ENCODE results near the gene SLC5A4.
"Not testable (repeated sequence)": the region's sequence is repeated elsewhere in the genome, so short reads cannot be mapped to it uniquely, and the experiment has no call there.

SLC5A4 gene

DNA sequence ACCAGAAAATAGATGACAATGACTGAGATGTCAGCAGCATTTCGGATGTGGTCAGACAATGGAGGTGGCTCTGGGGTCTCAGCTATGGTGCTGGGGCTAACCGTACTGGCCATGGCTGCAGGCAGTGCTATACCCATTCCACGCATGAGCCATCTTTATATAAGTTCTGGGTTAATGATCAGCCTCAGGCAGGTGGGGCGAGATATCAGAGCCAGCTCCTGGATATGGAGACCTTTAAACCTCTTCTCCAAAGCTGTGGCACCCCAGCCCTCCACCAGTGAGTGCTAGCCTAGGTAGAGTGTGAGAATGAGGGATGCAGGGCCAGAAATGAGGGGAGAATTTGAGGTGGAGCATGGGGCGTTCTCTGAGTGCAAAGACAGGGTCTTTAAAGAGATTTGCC, at the start of gene SLC5A4:
Gene SLC5A4 (minus strand): TSS at position 131 of the 400 bp plus-strand sequence. CDS start 18 bp downstream, at position 113.
- DNase-seq: no peak

DNA sequence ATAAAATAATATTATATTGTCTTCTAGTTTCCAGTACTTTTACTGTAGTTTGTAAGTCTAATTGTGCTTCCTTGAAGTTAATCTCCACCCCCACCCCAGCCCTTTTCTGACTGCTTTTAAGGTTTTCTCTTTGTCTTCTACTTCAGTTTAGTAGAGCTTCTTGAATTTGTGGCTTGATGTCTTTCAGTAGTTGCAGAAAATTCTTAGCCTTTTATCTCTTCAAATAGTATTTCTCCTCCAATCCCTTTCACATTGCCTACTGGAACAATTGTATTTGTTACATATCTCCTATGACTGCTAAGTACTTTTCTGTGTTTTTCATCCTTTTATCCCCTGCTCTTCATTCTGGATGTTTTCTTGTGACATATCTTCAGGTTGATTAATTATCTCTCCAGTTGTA, 38.8 kb upstream of the SLC5A4 start:
- not testable (repeated sequence) for DNase-seq

DNA sequence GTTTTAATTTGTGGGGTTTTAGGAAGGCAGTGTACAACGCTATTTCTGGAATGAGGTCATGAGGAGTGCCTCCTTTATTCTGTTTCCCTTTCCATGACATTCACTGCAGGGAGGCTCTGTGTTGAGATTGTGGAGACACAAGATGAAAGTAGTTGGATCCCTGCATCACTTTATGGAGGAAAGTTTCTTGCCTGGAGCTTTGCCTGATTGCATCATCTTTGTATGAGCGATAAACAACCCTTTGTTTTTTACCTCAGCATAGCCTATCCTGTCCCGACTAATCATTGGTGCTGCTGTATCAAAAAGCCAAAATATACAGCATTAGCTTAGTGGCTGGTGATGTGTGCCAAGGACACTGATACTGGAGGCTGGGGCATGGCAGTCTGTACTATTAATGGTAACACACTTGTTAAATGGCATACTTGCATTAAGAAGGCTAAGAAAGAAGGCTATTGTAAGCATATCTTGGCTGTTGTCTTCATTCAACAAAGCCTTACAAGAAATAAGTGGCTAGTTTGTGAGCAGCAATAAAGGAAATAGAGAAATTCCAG, 31.2 kb upstream of the SLC5A4 start:
- DNase-seq: no peak

DNA sequence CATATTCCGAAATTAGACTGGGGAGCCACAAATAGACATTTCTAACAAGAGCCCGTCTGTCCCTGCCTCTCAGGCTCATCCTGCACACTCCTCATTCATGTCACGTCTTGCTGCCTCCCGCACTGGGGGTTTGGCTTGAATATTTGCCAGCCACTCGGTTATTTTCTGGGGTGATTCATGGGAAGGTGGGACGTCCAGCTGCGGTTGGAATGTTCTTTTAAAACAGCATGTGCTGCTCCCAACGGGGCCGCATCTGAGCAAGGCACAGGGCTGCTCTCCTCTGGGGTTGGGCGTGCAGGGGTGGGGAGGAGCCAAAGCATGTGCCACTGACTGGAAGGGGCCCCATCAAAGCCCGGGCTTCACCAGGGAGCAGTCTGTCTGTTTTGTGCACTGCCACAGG, 25.9 kb upstream of the SLC5A4 start:
- no peak for DNase-seq

DNA sequence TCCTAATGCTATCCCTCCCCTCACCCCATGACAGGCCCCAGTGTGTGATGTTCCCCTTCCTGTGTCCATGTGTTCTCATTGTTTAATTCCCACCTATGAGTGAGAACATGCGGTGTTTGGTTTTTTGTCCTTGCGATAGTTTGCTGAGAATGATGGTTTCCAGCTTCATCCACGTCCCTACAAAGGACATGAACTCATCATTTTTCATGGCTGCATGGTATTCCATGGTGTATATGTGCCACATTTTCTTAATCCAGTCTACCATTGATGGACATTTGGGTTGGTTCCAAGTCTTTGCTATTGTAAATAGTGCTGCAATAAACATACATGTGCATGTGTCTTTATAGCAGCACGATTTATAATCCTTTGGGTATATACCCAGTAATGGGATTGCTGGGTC, 20.2 kb upstream of the SLC5A4 start:
- not testable (repeated sequence) for DNase-seq

DNA sequence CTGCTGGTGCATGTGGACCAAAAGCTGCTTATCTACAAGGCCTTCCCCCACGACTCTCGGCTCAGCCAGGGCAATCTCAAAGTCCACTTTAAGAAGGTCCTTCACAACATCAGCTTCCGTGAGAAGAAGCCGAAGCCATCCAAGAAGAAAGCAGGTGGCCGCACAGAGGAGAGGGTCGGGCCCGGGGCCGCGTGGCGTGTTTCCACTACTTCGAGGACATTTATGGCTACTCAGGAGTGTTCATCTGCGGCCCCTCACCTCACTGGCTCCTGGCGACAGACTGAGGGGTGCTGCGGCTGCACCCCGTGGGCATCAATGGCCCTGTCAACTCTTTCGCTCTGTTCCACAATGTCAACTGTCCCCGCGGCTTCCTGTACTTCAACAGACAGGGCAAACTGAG, 16.2 kb upstream of the SLC5A4 start:
- DNase-seq: peak in 1 of 2 experiments; percentile 0

DNA sequence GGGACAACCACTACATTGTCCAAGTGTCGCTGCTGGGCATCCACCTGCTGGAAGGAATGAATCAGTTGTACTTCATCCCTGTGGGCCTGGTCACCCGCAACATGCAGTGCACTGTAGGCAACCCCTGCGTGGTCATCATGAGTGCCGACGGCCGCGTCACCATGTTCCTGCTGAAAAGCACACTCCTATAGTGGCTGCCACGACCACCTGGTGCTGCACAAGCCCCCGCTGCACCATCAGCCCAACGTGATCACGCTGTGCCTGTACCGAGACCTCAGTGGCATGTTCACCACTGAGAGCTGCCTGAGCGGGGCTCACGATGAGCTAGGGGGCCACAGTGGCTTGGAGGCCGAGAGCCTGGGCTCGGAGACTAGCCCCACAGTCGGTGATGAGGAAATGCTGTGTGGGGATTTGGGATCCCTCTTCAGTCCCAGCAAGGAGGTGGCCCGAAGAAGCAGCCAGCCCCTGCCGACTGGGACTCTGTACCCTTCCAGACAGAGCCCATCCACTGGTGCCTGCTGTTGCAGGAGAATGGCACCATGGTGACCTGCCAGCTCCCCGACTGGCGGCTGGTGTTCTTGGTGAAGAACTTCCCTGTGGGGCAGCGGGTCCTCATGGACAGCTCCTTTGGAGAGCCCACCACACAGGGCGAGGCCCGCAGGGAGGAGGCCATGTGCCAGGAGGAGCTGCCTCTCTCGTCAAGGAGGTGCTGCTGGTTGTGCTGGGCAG, 15.7 kb upstream of the SLC5A4 start:
- no peak for DNase-seq

DNA sequence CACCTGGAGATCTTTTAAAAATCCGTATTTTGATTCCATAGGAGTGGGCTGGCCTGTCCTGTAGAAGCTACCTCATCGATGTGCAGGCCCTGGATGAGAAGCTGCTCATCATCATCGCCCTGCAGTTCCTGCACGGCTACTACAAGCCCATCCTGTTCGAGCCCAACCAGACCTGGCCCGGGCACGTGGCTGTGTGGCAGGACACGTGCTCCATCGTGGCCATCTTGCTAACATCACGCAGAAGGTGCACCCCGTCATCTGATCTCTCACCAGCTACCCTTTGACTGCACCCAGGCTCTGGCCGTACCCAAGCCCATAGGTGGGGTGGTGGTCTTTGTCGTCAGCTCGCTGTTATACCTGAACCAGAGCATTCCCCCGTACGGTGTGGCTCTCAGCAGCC, 14.2 kb upstream of the SLC5A4 start:
- no peak for DNase-seq

DNA sequence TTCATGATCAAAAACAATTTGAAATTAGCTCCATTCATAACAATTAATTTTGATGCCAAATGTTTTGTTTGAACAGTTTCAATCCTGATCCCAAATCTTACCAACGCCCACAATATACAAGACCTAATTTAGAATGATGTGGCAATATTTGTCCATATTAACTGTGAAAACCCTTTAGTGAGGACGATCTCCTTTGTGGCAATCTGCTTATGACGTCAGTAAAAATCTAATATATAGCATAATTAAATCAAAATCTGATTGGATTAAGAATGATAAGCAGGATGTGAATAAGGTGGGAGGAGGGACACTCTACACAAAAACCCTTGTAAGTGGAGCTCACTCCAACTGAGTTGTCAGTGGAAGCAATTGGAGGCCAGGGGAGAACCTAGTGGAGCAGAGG, 11.9 kb upstream of the SLC5A4 start:
- no peak for DNase-seq

DNA sequence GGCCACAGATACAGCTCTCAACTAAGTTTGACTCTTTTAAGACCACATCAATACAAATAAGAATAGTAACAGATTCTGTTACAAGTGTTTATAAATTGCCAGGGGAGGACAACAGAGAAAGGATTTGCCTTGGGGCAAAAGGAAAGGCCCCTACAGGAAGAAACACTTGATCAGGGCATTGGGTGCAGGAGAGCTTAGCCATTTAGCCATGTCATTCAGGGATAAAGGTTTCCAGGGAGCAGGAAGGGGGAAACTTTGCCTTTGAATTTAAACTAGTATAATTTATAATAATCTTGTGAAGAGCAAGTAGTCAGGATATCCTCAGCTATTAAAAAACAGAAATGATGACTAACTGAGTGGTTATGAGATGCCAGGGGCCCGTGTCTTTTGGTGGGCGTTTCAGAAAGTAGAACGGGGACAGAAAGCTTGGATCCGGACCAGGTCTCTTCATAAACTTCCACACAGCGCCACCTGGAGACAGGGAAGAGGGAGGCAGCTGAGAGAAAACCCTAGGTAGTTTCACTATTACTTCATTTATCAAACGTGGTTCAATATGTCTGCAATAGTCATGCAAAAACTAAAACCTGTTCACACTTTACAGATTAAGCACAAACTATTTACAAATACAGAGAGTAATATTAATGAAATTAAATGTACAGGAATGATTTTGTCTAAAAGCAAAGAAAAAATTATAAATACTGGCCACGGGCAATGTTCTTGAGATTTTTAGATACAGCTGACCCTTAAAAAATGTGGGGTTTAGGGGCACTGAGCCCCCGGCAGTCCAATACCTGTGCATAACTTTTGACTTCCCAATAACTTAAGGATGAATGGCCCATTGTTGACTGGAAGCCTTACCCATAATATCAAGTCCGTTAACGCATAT, 11.0 kb upstream of the SLC5A4 start:
- DNase-seq: peak; percentile 53 to 64

DNA sequence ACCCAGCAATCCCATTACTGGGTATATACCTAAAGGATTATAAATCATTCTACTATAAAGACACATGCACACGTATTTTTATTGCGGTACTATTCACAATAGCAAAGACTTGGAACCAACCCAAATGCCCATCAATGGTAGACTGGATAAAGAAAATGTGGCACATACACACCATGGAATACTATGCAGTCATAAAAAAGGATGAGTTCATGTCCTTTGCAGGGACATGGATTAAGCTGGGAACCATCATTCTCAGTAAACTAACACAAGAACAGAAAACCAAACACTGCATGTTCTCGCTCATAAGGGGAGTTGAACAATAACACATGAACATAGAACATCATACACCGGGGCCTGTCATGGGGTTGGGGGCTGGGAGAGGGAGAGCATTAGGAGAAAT, 8.5 kb upstream of the SLC5A4 start:
- DNase-seq: not testable (repeated sequence)

DNA sequence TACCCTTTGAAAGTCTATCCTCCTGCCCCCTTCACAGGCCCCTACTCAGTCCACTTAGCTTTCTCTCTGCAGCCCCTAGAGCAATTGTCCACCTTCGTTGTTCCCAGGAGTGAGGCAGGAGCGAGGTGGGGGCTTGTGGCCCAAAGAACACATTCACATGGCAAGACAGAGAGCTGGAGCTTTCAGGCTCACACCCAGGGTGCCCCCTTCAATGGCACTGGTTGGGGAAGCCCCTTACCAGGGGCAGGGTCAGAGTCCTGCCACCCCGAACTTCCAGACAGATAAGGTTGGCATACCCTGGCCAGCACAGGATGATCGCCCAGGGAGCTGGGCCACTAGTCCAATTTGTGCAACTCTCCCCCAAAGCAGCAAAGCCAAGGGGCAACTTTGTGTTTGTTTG, 6.2 kb upstream of the SLC5A4 start:
- no peak for DNase-seq

DNA sequence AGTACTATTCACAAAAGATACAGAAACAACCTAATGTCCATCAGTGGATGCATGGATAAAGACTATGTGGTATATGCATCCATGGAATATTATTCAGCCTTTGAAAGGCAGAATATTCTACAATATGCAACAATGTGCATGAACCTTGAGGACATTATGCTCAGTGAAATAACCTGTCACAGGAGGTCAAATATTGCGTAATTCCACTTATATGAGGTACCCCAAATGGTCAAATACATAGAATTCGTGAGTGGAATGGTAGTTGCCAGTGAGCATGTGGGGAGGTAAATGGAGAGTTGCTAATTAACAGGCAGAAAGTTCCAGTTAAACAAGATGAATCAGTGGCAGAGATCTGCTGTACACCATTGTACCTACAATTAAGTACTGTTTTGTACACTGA, 3.6 kb upstream of the SLC5A4 start:
- DNase-seq: no peak

DNA sequence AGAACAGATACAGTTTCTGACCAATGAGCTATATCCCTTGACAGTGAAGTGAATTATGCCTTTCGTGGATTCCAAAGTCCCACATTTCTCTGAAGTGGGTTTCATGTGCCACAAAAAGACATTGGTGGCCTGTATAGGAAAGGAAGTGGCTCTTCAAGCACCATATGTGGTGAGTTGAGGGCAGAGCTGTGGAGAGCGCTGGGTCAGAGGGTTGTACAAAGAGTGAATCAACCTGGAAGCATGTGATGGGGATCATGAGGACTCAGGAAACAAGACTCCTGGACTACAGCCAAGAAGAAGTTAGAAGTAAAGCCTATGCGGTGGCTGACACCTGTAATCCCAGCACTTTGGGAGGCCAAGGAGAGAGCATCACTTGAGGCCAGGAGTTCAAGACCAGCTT, 579 bp upstream of the SLC5A4 start:
- DNase-seq: no peak

DNA sequence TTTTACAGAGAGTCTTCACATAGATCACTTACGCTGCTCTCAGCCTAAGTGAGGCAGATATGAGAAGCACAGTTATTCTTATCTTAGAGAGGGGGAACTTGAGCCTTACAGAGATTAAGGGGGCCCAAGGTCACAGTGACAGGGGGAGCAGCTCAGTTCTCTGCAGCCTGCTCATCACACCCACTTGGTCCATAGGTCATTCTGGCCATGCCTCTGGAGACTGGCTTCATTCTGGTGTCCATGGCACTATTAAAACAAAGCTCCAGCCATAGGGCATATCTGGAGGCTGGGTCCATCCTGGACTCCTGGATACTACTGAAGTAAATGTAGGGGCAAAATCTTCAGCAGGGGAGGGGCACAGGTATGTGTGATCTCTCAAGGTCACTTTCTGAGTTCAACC, 5.9 kb downstream of the SLC5A4 start:
- no peak for DNase-seq

DNA sequence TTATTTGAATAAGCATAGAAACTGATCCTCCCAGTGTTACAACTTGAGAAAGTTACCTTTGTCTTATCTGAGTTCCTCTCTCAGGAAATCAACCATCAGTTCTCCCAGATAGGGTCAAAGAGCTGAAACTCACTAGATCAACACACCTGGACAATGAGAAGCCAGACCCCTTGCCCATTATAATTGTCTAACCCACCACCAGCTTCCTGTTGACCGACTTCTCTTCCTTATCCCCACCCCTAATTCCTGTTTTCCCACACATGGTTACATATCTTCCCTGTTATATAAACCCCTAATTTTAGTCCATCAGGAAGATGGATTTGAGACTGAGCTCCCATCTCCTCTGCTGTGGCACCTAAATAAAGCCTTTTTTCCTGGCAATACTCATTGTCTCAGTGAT, 6.9 kb downstream of the SLC5A4 start:
- no peak for DNase-seq

DNA sequence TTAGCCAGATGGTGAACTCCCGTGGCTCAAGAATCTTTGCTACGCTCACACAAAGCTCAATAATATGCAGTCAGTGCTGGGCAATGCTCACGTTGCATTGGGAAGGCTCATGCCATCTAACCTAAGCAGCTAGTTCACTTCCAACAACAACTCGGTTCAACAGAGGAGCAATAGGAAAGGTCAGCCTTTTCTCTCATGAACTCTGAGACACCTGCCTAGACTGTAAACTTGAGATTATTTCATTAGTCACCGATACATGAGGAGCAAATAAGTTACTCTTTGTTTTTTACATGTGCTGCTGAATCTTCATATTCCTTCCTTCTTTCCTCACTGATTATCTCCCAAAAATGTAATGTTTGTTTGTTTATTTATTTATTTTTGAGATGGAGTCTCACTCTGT, 9.0 kb downstream of the SLC5A4 start:
- no peak for DNase-seq

DNA sequence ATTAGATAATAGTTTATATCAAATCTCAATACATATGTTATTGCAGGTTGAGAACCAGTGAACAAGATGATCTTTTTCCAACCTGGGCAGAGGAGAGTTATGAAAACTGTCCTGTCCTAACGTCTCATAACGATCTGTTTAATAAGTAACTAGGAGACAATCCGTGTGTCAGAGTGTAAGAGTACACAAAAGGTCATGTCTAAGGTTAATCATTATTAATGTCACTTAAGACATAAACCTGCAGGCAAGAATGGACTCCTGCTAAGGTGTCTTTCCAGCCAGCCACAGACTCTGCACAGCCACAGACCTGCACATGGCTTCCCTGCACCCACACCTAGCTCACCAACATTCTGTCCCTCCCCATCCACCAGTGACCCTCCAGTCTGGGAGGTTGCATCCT, 10.1 kb downstream of the SLC5A4 start:
- DNase-seq: no peak

DNA sequence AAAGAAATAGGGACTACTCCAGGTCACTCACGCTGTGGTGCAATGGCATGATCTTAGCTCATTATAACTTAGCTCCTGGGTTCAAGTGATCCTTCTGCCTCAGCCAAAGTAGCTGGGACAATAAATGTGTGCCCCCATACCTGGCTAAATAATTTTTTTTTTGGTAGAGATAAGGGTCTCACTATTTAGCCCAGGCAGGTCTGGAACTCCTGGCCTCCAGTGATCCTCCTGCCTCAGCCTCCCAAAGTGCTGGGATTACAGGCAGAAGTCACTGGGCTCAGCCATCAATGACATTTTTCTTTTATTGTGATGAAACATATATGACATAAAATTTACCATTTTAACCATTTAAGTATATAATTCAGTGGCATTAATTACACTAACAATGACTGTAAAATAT, 10.6 kb downstream of the SLC5A4 start:
- DNase-seq: no peak

DNA sequence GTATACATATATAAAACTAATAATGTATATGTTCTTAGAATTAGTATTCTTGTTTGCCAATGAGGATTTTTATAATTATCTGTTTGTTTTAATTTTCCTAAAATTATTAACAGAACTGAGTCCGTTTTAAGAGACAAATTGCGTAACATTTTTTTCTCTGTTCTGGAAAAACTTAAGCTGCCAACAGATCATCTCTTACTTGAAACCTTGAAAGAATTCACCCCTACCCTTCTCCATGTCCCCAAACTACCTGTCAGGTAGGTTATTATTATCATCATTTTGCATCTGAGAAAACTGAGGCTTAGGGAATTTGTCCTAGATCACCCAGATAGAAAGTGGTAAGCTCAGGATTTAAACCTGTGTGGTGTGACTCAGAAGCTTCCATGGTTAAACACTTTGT, 14.7 kb downstream of the SLC5A4 start:
- no peak for DNase-seq

DNA sequence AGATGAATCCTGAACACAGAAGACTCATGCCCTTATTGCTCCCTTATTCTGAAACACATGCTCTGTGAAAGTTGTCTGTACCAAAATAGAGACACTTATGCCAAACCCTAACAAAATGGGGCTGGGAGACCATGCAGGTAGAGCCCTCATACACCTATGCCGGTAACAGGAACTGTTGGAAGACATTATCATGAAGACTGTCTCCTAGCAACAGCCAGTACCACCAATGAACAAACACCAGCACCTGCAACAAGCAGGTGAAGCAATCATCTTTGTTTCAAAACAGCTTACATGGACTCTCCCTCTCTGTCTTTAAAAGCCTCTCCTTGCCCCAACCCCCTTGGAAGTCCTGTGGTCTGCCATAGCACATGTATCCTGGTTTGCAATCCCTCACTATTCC, 17.2 kb downstream of the SLC5A4 start:
- DNase-seq: peak; percentile 4 to 74

DNA sequence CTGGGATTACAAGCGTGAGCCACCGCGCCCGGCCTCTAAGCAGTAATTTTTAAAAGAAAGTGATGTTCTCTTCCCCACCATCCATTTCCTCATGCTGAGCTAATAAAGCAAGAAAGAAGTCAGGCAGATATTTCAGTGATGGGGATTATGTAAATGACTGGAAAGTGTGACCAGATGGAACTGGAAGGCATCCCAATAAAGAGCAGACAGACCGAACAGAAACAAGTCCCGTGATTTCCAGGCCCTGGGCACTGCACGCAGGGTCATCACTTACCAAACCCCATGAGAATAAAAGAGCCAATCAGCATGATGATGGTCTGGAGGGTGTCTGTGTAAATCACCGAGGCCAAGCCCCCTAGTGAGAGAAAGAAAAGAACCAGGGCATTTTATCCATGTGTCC, 18.2 kb downstream of the SLC5A4 start:
- peak in 1 of 2 experiments; percentile 26 for DNase-seq

DNA sequence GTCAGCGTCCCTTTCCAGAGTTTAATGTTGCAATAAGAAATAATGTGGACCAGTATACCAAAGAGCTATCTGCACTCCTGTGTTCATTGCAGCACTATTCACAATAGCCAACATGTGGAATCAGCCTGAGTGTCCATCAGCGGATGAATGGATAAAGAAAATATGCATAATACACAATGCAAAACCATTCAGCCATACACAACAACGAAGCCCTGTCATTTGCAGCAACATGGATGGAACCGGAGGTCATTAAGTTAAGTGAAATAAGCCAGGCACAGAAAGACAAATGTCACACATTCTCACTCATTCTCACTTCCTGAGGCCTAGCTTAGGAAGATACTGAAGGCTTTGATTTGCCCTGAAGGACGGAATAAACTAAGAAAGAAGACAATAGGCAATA, 22.1 kb downstream of the SLC5A4 start:
- DNase-seq: no peak

Measured in NCI-H2081 (cell line).